HuH-7.5 (cell line): ENCODE data around the gene ZMYND8.
"Not testable (repeated sequence)": the region's sequence is repeated elsewhere in the genome, so short reads cannot be mapped to it uniquely, and the experiment has no call there.

Experiments
- DNase-seq: peaks from one replicate; pipeline ENCODE4 v3.0.0; 2011; ENCODE audit warnings: low spot score

ZMYND8 gene

GRCh38 chr20:47225458-47225857, 131.0 kb downstream of the ZMYND8 start:
- DNase-seq, result no peak

DNA sequence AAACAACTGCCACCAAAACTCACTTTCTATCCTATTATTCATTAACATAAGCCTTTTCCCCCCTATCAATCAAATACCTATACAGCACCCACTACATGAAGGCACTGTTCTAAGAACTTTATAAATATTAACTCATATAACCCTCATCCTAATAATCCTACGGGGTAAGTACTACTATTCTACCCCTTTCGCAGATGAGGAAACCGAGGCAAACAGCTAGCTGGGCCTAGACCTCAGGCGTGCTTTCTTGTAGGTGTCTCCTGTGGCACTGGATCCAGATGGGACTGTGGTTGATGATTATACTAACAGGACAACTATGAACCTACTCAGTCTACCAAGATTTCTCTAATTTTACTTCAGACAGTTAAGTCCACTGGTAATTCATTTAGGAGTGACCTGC, 131.6 kb downstream of the ZMYND8 start:
- DNase-seq, result no peak

DNA sequence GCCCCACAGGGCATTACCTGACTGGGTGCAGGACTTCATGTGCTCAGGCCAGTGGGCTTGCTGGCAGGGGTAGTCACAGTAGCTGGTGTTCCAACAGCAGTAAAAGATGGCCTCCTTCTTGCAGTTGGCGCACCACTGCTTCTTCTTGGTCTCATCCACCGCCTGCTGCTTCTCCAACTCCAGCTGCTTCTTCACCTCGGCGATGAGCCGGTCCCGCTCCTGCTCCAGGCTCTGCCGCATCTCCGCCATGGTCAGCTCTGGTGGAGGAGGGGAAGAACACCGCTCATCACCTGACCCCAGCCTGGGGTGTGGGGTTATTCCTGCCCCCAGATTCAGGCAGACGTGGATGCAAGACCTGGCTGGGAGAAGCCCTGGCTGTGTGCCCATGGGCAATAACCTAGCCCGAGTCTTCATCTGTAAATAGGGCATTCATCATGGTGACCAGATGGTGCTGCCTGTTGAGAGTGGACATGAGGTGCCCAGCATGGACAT, 132.2 kb downstream of the ZMYND8 start:
- DNase-seq, result no peak

GRCh38 chr20:47223896-47224295, 132.6 kb downstream of the ZMYND8 start:
- no peak for DNase-seq

- DNase-seq, result no peak
Measured at GRCh38 chr20:47222468-47223119, 133.9 kb downstream of the ZMYND8 start.

GRCh38 chr20:47221036-47221625, 135.4 kb downstream of the ZMYND8 start:
- no peak for DNase-seq

GRCh38 chr20:47220161-47220582, 136.3 kb downstream of the ZMYND8 start:
- peak; percentile 93 for DNase-seq

DNA sequence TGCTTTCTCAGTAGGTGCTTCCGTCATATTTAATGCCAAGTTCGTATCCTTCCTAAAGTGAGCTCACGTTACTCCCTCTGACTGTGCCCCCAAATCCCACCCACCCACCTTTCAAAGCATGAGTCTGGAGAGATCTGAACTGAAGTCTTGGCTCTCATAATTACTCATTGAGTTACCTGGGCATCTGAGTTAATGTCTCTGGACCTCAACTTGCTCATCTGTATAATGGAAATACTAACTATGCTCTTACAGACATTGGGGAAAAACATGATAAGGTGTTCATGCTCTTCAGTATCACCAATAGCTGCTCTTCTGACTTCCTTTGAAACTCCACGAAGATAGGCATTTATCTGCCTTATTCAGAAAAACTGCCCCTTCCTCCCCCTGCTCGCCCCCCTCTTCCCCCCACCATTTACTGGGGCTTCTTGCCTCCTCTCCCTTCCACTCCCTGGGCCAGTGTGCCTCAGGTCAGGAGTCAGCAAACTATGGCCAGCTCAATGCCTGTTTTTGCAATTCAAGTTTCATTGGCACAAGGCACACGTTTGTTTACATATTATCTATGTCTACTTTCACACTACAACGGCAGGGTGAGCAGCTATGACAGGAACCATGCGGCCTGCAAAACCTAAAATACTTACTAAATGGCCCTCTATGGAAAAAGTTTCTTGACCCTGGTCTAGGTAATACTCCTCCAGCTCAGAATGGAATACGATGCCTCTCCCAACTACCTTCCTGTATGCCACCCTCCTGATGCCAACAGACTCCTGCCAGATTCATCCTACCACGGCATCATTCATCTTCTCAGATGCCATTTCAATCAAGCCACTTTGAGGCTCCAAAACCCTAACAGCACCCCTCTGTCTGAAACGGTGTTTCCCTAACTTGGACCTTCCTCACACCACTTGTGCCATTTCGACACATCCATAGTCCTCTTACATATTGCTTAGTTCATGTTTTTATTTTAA, 138.7 kb downstream of the ZMYND8 start:
- DNase-seq, result no peak

DNA sequence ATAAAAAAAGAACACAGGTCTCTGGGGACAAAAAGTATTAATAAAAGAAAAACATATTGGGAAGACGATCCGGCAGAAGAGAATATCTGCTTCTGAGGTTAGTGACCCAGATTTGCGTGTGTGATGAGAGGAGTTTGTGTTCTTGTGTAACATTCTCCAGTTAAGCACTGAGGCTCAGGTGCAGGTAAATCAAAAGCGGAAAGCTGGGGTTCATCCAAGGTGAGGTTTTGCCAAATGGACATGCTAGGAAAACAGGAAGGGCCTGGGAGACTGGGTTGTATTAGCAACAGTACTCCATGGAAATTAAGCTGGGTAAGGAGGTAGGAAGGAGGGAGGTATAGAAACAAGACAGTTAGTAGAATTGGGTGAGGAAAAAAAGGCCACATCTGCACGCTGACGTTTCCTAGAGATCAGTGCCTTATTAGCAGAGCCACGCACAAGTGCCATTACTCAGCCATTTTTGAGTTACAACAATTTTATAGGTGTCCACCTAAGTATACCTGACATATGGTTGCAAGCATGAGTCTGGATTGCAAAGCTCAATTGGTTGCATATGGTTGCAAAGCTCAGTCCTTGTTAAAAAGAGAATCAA, 139.6 kb downstream of the ZMYND8 start:
- DNase-seq, result no peak

DNA sequence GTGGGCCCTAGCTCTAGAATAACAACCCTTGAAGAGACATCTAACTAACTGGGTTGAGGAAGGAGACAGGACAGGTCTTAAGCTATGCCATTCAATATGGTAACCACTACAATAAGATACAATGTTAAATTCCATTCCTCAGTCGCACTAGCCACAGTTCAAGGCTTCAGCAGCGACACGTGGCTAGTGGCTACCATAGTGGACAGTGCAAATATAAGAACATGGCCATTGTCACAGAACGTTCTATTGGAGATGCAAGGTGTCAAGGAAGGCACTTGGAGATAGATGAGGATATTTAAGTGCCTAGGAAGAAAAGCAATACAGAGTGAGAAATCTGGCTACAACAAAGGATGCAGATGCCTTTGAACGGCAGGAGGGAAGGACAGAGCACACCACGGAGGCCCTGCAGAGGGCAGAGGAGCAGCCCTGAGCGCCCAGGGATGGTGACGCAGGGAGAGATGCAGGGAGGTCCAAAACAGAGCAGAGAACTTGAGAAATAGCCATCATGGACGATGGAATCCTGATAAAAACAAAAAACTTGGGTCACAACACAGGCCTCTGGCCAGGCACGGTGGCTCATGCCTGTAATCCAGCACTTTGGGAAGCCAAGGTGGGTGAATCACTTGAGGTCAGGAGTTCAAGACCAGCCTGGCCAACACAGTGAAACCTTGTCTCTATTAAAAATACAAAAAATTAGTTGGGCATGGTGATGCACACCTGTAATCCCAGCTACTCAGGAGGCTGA, 140.7 kb downstream of the ZMYND8 start:
- no peak for DNase-seq

DNA sequence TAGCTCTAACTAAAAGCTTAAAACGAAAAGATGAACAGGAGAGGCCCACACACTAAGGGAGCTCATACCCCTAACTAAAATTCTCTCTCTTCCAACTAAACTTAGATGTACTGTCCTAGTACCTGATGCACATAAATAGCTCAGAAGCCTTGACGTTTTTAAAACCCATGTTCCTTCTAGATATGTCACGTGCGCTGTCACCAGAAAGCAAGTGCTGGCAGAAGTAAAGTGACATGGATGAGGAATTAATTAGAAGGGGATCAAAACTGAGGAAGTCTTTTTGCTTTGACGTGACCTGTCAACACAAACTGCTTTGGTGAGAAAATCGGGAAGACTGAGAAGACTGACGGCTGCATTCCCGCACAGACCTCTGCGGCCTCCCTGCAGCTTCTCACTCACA, 142.5 kb downstream of the ZMYND8 start:
- DNase-seq, result no peak

DNA sequence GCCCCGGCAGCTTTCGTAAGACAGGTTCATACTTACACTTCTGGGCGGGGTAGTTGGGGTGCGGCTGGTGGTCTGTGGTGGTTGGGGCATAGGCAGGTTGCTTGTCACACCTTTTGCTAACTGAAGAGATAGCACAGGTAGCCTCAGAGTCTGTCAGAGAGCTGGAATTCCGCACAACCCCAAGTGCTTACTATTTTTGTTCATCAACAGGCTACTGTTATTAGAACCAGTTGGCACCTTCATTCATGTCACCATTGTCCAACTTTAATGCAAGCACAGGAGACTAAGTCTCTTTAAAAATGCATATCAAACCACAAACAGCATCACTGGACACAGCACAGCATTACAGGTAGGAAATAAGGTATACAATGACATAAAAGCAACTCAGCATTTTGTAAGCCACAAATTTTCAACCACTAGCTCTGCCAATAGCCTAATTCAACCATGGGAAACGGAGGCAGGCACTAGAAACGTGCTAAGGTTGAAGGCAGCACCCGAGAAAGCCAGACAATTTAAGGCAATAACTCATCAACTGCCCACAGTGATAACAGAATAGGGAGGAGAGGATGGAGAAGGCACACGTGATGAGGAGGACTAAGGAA, 143.8 kb downstream of the ZMYND8 start:
- no peak for DNase-seq

GRCh38 chr20:47211036-47211435, 145.5 kb downstream of the ZMYND8 start:
- no peak for DNase-seq

- DNase-seq, result no peak
Measured at GRCh38 chr20:47210470-47210869, 146.0 kb downstream of the ZMYND8 start.

DNA sequence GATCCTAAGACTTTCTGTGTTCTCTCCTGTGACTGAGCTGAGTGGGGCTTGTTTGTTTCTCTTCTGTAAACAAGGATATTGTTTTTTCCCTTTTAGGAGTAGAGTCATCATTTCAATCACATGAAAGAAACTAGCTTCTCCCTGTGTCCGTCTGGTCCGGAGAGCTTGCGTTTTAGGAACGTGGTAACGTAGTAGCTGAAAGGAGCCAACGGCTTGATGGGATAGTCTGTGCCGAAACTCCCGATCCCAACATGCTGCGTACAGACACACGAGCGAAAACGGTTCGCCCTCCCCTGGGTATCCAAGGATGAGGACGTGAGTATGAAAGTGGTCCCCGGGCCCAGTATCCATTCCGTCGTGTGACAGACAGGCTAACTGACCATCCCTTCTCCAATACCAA, 146.5 kb downstream of the ZMYND8 start:
- DNase-seq, result no peak

- no peak for DNase-seq
Measured at GRCh38 chr20:47208534-47209174, 147.8 kb downstream of the ZMYND8 start.

DNA sequence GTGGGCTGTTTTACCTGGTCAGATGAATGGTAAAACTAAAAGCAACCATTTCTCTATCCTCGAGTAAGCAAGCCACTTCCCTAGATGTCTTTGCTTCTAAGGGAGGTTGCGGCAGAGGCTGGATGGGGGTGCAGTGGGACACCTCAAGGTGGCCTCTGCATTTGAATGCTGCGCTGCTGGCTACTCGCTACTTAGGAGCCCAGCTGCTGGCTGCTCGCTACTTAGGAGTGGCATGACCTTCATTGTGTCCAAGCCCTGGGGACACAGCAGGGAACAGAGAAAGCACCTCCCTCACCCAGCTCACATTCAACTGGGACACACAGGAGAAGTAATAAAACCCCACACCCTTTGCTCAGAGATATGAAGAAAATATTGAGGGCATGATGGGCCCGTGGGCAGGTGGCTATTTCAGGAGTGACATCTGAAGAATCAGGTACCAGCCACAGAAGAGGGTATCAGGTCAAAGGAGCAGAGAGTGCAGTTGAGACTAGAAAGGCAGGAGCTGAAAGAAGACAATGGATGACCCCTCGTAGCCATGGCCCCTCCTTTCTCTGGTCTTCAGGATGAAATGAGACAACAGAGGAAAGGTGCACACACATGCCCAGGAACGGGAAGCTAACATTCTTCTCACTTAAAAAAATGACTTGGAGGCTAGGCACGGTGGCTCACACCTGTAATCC, 149.4 kb downstream of the ZMYND8 start:
- no peak for DNase-seq

DNA sequence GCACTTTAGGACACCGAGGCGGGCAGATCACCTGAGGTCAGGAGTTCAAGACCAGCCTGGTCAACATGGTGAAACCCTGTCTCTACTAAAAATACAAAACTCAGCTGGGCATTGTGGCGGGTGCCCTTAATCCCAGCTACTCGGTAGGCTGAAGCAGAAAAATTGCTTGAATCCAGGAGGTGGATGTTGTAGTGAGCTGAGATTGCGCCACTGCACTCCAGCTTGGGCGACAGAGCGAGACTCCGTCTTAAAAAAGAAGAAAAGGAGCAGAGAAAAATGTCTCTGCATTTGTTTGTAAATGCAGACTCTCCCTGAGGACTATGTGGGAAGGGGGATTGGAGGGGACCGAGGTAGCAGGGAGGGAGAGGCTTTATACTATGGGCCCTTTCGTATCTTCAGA, 149.9 kb downstream of the ZMYND8 start:
- not testable (repeated sequence) for DNase-seq

- peak; percentile 99 for DNase-seq
Measured at GRCh38 chr20:47205577-47206123, 150.8 kb downstream of the ZMYND8 start.

DNA sequence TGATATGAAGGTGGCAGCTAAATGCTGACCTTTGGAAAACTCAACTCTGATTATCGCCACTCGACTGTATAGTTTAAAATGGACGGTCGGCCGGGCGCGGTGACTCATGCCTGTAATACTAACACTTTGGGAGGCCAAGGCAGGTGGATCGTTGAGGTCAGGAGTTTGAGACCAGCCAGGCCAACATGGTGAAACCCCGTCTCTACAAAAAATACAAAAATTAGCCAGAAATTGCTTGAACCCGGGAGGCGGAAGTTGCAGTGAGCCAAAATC, 151.7 kb downstream of the ZMYND8 start:
- DNase-seq, result not testable (repeated sequence)
